ENCODE data around the gene KIFC3.

Gene KIFC3

GRCh38 chr16:57755061-57755684 lies 47.1 kb downstream of the KIFC3 start:
- no peaks in the 10 kb centered on the region for H3K9me3 ChIP-seq (ENCODE audit: control insufficient read depth in 5 of 5, low read length in 5 of 5)
- H3K27me3 ChIP-seq (ENCODE audit: control insufficient read depth in 5 of 5, insufficient read depth in 4 of 5, low read length in 5 of 5): no peaks in the 10 kb centered on the region
- H3K4me1 ChIP-seq (ENCODE audit: control insufficient read depth in 5 of 5, insufficient read depth in 5 of 5, low read length in 5 of 5): peaks cover 0 to 27% (median 10%) of the 10 kb centered on the region in 5 donors
- no peak overlapping the region for H3K27ac ChIP-seq (ENCODE audit: low read depth, low read length)
- H3K9ac ChIP-seq (ENCODE audit: low read length in 5 of 5): no peak overlapping the region
- peaks cover 0 to 73% (median 57%) of the 10 kb centered on the region in 5 donors for H3K36me3 ChIP-seq (ENCODE audit: control insufficient read depth in 5 of 5, insufficient read depth in 5 of 5, low read length in 5 of 5)
- no peak overlapping the region for H3K4me3 ChIP-seq (ENCODE audit: low read depth in 1 of 5, low read length in 5 of 5)

- no peaks in the 10 kb centered on the region for H3K27me3 ChIP-seq (ENCODE audit: control insufficient read depth in 5 of 5, insufficient read depth in 4 of 5, low read length in 5 of 5)
- H3K4me3 ChIP-seq (ENCODE audit: low read depth in 1 of 5, low read length in 5 of 5): no peak overlapping the region
- peaks cover 0 to 66% (median 56%) of the 10 kb centered on the region in 5 donors for H3K36me3 ChIP-seq (ENCODE audit: control insufficient read depth in 5 of 5, insufficient read depth in 5 of 5, low read length in 5 of 5)
- H3K4me1 ChIP-seq (ENCODE audit: control insufficient read depth in 5 of 5, insufficient read depth in 5 of 5, low read length in 5 of 5): peaks cover 0 to 23% (median 10%) of the 10 kb centered on the region in 5 donors
- no peak overlapping the region for H3K27ac ChIP-seq (ENCODE audit: low read depth, low read length)
- no peaks in the 10 kb centered on the region for H3K9me3 ChIP-seq (ENCODE audit: control insufficient read depth in 5 of 5, low read length in 5 of 5)
- H3K9ac ChIP-seq (ENCODE audit: low read length in 5 of 5): no peak overlapping the region
Measured at GRCh38 chr16:57754354-57755060, 47.8 kb downstream of the KIFC3 start.

- peaks cover 0 to 61% (median 49%) of the 10 kb centered on the region in 5 donors for H3K36me3 ChIP-seq (ENCODE audit: control insufficient read depth in 5 of 5, insufficient read depth in 5 of 5, low read length in 5 of 5)
- no peak overlapping the region for H3K4me3 ChIP-seq (ENCODE audit: low read depth in 1 of 5, low read length in 5 of 5)
- no peak overlapping the region for H3K9ac ChIP-seq (ENCODE audit: low read length in 5 of 5)
- peaks cover 0 to 15% (median 4%) of the 10 kb centered on the region in 5 donors for H3K4me1 ChIP-seq (ENCODE audit: control insufficient read depth in 5 of 5, insufficient read depth in 5 of 5, low read length in 5 of 5)
- no peak overlapping the region for H3K27ac ChIP-seq (ENCODE audit: low read depth, low read length)
- H3K27me3 ChIP-seq (ENCODE audit: control insufficient read depth in 5 of 5, insufficient read depth in 4 of 5, low read length in 5 of 5): no peaks in the 10 kb centered on the region
- no peaks in the 10 kb centered on the region for H3K9me3 ChIP-seq (ENCODE audit: control insufficient read depth in 5 of 5, low read length in 5 of 5)
Measured at GRCh38 chr16:57753448-57754353, 48.6 kb downstream of the KIFC3 start.

GRCh38 chr16:57752581-57753447 lies 49.5 kb downstream of the KIFC3 start:
- Histone ChIP-seq H3K9me3 (ENCODE audit: control insufficient read depth in 5 of 5, low read length in 5 of 5) (no peaks in the 10 kb centered on the region), H3K4me1 (ENCODE audit: control insufficient read depth in 5 of 5, insufficient read depth in 5 of 5, low read length in 5 of 5) (peaks cover 0 to 9% (median 4%) of the 10 kb centered on the region in 5 donors), H3K36me3 (ENCODE audit: control insufficient read depth in 5 of 5, insufficient read depth in 5 of 5, low read length in 5 of 5) (peaks cover 0 to 65% (median 47%) of the 10 kb centered on the region in 5 donors), H3K27me3 (ENCODE audit: control insufficient read depth in 5 of 5, insufficient read depth in 4 of 5, low read length in 5 of 5) (no peaks in the 10 kb centered on the region), H3K4me3 (ENCODE audit: low read depth in 1 of 5, low read length in 5 of 5) (no peak overlapping the region), H3K9ac (ENCODE audit: low read length in 5 of 5) (no peak overlapping the region), H3K27ac (ENCODE audit: low read depth, low read length) (no peak overlapping the region)

- no peak overlapping the region for H3K27ac ChIP-seq (ENCODE audit: low read depth, low read length)
- peaks cover 0 to 71% (median 51%) of the 10 kb centered on the region in 5 donors for H3K36me3 ChIP-seq (ENCODE audit: control insufficient read depth in 5 of 5, insufficient read depth in 5 of 5, low read length in 5 of 5)
Measured at GRCh38 chr16:57752203-57752580, 50.1 kb downstream of the KIFC3 start.

GRCh38 chr16:57751539-57752202 lies 50.6 kb downstream of the KIFC3 start:
- no peak overlapping the region for H3K27ac ChIP-seq (ENCODE audit: low read depth, low read length)

More at GRCh38 chr16:57752203-57752580, 50.1 kb downstream of the KIFC3 start:
- Histone ChIP-seq H3K9ac (ENCODE audit: low read length in 5 of 5) (no peak overlapping the region), H3K27me3 (ENCODE audit: control insufficient read depth in 5 of 5, insufficient read depth in 4 of 5, low read length in 5 of 5) (no peaks in the 10 kb centered on the region), H3K4me3 (ENCODE audit: low read depth in 1 of 5, low read length in 5 of 5) (no peak overlapping the region), H3K9me3 (ENCODE audit: control insufficient read depth in 5 of 5, low read length in 5 of 5) (no peaks in the 10 kb centered on the region), H3K4me1 (ENCODE audit: control insufficient read depth in 5 of 5, insufficient read depth in 5 of 5, low read length in 5 of 5) (peaks cover 0 to 3% (median 0%) of the 10 kb centered on the region in 5 donors)

GRCh38 chr16:57750796-57751538 lies 51.3 kb downstream of the KIFC3 start:
- Histone ChIP-seq H3K4me1 (ENCODE audit: control insufficient read depth in 5 of 5, insufficient read depth in 5 of 5, low read length in 5 of 5) (no peaks in the 10 kb centered on the region), H3K27me3 (ENCODE audit: control insufficient read depth in 5 of 5, insufficient read depth in 4 of 5, low read length in 5 of 5) (no peaks in the 10 kb centered on the region), H3K27ac (ENCODE audit: low read depth, low read length) (no peak overlapping the region), H3K36me3 (ENCODE audit: control insufficient read depth in 5 of 5, insufficient read depth in 5 of 5, low read length in 5 of 5) (peaks cover 0 to 70% (median 45%) of the 10 kb centered on the region in 5 donors), H3K9ac (ENCODE audit: low read length in 5 of 5) (peak overlapping the region in 1 of 5 donors; percentile 23), H3K9me3 (ENCODE audit: control insufficient read depth in 5 of 5, low read length in 5 of 5) (no peaks in the 10 kb centered on the region), H3K4me3 (ENCODE audit: low read depth in 1 of 5, low read length in 5 of 5) (no peak overlapping the region)

More at GRCh38 chr16:57751539-57752202, 50.6 kb downstream of the KIFC3 start:
- no peaks in the 10 kb centered on the region for H3K4me1 ChIP-seq (ENCODE audit: control insufficient read depth in 5 of 5, insufficient read depth in 5 of 5, low read length in 5 of 5)
- no peak overlapping the region for H3K4me3 ChIP-seq (ENCODE audit: low read depth in 1 of 5, low read length in 5 of 5)
- H3K9me3 ChIP-seq (ENCODE audit: control insufficient read depth in 5 of 5, low read length in 5 of 5): no peaks in the 10 kb centered on the region
- H3K27me3 ChIP-seq (ENCODE audit: control insufficient read depth in 5 of 5, insufficient read depth in 4 of 5, low read length in 5 of 5): no peaks in the 10 kb centered on the region
- peaks cover 0 to 73% (median 51%) of the 10 kb centered on the region in 5 donors for H3K36me3 ChIP-seq (ENCODE audit: control insufficient read depth in 5 of 5, insufficient read depth in 5 of 5, low read length in 5 of 5)
- no peak overlapping the region for H3K9ac ChIP-seq (ENCODE audit: low read length in 5 of 5)

GRCh38 chr16:57749856-57750452 lies 52.3 kb downstream of the KIFC3 start:
- no peaks in the 10 kb centered on the region for H3K9me3 ChIP-seq (ENCODE audit: control insufficient read depth in 5 of 5, low read length in 5 of 5)
- H3K9ac ChIP-seq (ENCODE audit: low read length in 5 of 5): no peak overlapping the region
- H3K4me3 ChIP-seq (ENCODE audit: low read depth in 1 of 5, low read length in 5 of 5): no peak overlapping the region
- H3K27ac ChIP-seq (ENCODE audit: low read depth, low read length): no peak overlapping the region
- H3K27me3 ChIP-seq (ENCODE audit: control insufficient read depth in 5 of 5, insufficient read depth in 4 of 5, low read length in 5 of 5): no peaks in the 10 kb centered on the region
- H3K4me1 ChIP-seq (ENCODE audit: control insufficient read depth in 5 of 5, insufficient read depth in 5 of 5, low read length in 5 of 5): no peaks in the 10 kb centered on the region
- H3K36me3 ChIP-seq (ENCODE audit: control insufficient read depth in 5 of 5, insufficient read depth in 5 of 5, low read length in 5 of 5): peaks cover 0 to 60% (median 34%) of the 10 kb centered on the region in 5 donors

All from subcutaneous abdominal adipose tissue (tissue), 5 donors.